ENCODE results near the gene RANGRF.
"Not testable (repeated sequence)": the region's sequence is repeated elsewhere in the genome, so short reads cannot be mapped to it uniquely, and the experiment has no call there.

RANGRF gene

GRCh38 chr17:8288336-8289102 lies at the start of gene RANGRF:
Gene RANGRF (plus strand): TSS chr17:8288670. CDS start chr17:8288789, 119 bp downstream.
- DNase-seq: peak; percentile 59 to 79 (median 74)

- DNase-seq: peak in 4 of 6 experiments; percentile 3 to 32 (median 16)
Measured at GRCh38 chr17:8243827-8244226, 44.6 kb upstream of the RANGRF start.

- DNase-seq: no peak
Measured at GRCh38 chr17:8244768-8245167, 43.7 kb upstream of the RANGRF start.

- DNase-seq: peak; percentile 86 to 95 (median 91)
Measured at GRCh38 chr17:8248751-8249607, 39.5 kb upstream of the RANGRF start, which contains the start of gene PFAS. Gene PFAS (plus strand): TSS chr17:8249289. CDS start chr17:8253938, 4,649 bp downstream.

- DNase-seq: no peak
Measured at GRCh38 chr17:8249621-8250500, 38.6 kb upstream of the RANGRF start.

GRCh38 chr17:8251411-8251810 lies 37.1 kb upstream of the RANGRF start:
- not testable (repeated sequence) for DNase-seq

GRCh38 chr17:8253801-8254200 lies 34.7 kb upstream of the RANGRF start:
- no peak for DNase-seq

GRCh38 chr17:8254881-8255280 lies 33.6 kb upstream of the RANGRF start:
- no peak for DNase-seq

- no peak for DNase-seq
Measured at GRCh38 chr17:8255499-8255898, 33.0 kb upstream of the RANGRF start.

GRCh38 chr17:8256291-8256690 lies 32.2 kb upstream of the RANGRF start:
- no peak for DNase-seq

- DNase-seq: no peak
Measured at GRCh38 chr17:8256691-8257090, 31.8 kb upstream of the RANGRF start.

- no peak for DNase-seq
Measured at GRCh38 chr17:8257801-8258200, 30.7 kb upstream of the RANGRF start.

- DNase-seq: no peak
Measured at GRCh38 chr17:8264320-8264719, 24.1 kb upstream of the RANGRF start.

GRCh38 chr17:8264836-8265542 lies 23.5 kb upstream of the RANGRF start:
- DNase-seq: no peak

- no peak for DNase-seq
Measured at GRCh38 chr17:8266648-8267479, 21.6 kb upstream of the RANGRF start.

GRCh38 chr17:8267480-8268147 lies 20.9 kb upstream of the RANGRF start:
- no peak for DNase-seq

GRCh38 chr17:8268550-8269298 lies 19.7 kb upstream of the RANGRF start:
- no peak for DNase-seq

GRCh38 chr17:8272421-8272820 lies 16.0 kb upstream of the RANGRF start:
- no peak for DNase-seq

GRCh38 chr17:8273884-8274444 lies 14.5 kb upstream of the RANGRF start:
- DNase-seq: no peak
